ENCODE measurements around the gene COL18A1.

- TF ChIP-seq POLR2A (IDR thresholded peaks at IDR 0.05; ENCODE audit: extremely low read depth, insufficient read length), result no peak
- no peak for TF ChIP-seq CTCF (IDR thresholded peaks at IDR 0.05; ENCODE audit: low read depth, low read length)
- no peak for TF ChIP-seq MAX (IDR thresholded peaks at IDR 0.05; ENCODE audit: low read depth, low read length)
- no peak for TF ChIP-seq MYC (IDR thresholded peaks at IDR 0.05; ENCODE audit: low read depth, low read length)
Observed at GRCh38 chr21:45458281-45459170, 53.6 kb downstream of the COL18A1 start.

Data from NB4 (cell line).